AG10803 (cell line): ENCODE data around the gene TBC1D21.
A peak's percentile ranks its signal among the peaks of the same experiment; 100 is the strongest.

Experiments
- DNase-seq: peaks from one replicate; pipeline ENCODE4 v3.0.0; 2010; ENCODE audit warnings: low read depth
- H3K4me3 ChIP-seq: 2 replicates; pipeline ENCODE4 v1.5.1; 2011; ENCODE audit warnings: mild to moderate bottlenecking, low read length, control low read depth
- TF ChIP-seq, protein P1 (sequence below): conservative IDR thresholded peaks from 2 replicates; pipeline ENCODE4 v1.5.1; 2011; ENCODE audit warnings: mild to moderate bottlenecking, low read length, control low read depth, inconsistent platforms

Gene TBC1D21

DNA sequence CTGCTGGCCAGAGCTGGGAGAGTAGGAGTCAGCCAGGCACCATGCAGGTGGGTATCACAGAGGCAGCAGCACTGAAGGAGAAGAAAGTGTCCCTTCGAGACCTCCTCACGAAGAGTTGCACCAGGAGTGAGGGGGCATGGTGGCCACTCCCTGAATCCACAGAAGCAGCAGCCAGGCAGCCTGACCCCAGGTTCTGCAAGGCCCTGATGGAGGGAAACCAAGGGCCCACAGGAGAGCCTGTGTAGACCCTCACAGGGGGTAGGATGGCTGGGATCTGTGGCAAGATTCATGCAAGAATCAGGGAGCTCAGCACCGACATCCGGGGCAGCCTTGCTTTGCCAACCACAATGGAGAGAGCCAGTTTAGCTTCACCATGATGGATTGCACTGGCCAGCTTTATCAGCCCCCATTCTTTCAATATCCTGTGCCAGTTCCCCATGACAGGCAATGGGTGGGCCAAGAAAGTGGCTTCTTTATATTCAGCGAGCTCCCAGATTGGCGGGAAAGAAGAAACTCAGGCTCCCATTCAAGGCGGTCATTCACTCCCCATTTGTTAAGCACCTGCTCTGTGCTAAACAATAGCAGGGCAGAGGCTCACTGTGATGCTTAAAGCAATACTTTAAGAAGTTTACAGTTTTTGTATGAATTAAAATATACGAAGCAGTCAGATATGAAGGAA is 33.5 kb upstream of the TBC1D21 start:
- TF ChIP-seq, protein P1, sequence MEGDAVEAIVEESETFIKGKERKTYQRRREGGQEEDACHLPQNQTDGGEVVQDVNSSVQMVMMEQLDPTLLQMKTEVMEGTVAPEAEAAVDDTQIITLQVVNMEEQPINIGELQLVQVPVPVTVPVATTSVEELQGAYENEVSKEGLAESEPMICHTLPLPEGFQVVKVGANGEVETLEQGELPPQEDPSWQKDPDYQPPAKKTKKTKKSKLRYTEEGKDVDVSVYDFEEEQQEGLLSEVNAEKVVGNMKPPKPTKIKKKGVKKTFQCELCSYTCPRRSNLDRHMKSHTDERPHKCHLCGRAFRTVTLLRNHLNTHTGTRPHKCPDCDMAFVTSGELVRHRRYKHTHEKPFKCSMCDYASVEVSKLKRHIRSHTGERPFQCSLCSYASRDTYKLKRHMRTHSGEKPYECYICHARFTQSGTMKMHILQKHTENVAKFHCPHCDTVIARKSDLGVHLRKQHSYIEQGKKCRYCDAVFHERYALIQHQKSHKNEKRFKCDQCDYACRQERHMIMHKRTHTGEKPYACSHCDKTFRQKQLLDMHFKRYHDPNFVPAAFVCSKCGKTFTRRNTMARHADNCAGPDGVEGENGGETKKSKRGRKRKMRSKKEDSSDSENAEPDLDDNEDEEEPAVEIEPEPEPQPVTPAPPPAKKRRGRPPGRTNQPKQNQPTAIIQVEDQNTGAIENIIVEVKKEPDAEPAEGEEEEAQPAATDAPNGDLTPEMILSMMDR = no peak
- H3K4me3 ChIP-seq = no peak overlapping the region
- DNase-seq = no peak

DNA sequence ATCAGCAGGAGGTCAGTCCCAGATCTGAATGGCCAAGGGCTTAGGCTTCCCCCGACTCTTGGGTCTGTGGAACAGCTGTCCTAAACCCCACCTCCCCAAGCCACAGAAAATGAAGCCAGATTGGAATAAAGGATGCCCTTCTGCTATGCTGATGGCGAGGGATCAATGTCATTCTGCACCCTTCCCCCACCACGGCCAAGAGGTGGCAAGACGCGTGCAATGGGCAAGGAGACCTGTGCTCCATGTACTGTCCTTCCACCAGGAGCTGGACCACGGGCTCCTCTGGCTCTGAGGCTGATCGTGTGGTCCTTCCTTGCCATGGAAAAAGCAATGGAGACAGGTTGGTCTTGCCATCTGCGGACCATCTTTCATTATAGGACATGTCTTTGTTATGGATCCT is 32.6 kb upstream of the TBC1D21 start:
- TF ChIP-seq, protein P1 = no peak
- DNase-seq = no peak
- H3K4me3 ChIP-seq = no peak overlapping the region

DNA sequence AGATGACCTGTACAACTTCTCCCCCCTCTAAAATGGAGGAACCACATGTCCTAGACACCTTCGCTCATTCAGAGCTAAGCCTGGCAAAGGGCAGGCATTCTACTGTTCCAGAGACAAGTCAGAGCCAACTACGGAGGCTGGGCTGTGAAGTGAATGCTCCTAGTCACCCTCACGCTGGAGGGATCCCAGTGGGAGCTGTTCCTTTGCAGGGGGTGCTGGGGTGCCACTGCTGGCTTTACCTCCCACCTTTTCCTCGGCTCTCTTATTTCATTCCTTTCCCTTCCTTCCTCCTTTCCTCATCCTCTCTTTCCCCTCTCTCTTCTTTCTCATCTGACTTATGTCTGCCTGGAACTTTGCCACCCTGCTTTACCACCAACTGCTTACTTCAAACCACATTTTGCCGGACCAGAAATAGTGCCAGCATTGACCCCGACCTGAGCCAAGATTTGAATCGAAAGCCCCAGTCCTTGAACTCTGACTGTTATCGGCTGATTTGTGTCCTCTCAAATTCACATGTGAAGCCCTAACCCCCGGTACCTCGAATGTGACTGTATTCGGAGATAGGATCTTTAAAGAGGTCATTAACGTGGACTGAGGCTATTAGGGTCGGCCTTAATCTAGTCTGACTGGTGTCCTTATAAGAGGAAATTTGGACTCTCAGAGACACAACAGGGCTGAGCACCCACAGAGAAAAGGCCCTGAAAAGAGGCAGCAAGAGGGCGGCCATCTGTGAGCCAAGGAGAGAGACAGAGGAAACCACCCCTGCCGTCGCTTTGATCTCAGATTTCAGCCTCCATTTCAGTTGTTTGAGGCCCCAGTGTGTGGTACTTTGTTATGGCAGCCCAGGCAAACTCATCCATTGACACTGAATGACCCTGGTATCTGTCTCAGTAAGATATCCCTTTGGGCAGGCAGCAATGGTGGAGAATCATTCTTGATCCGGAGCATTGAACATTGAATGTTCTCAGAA is 31.3 kb upstream of the TBC1D21 start:
- TF ChIP-seq, protein P1 = no peak
- DNase-seq = no peak
- no peak overlapping the region for H3K4me3 ChIP-seq

DNA sequence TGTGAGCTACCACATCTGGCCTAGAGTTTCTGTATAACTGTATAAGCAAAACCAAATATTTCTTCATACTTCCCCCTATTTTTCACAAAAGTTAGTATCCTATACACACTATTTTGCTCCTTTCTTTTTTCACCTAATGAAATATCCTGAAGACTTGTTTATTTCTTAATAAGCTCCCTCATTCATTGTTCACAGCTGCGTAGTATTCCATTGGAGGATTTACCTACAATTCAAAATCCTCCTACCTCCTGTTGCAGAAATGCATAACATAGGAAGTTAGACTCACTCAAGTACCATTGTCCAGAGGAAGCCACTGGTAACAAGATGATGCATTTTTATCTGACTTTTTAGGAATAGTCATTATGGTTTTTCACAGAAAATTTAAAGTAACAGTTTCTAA is 29.6 kb upstream of the TBC1D21 start:
- DNase-seq = no peak
- TF ChIP-seq, protein P1 = no peak
- H3K4me3 ChIP-seq = no peak overlapping the region

DNA sequence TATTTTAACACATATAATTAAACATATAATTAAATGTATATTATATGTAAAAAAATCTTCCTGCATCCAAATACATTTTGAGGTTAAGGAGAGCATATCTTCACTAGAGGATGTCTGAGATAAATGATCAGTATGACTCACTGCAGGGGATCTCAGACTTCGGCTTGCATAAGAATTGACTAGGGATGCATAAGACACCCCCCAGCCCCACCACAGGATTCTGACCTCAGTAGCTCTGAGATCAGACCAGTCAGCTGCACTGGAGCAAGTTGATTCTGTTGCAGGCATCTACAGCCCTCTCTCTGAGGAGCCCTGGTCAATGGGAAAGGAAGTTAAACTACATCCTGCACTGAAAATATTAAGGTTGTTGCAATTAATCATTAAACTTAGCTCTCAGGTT is 29.0 kb upstream of the TBC1D21 start:
- DNase-seq = peak; percentile 15
- no peak overlapping the region for H3K4me3 ChIP-seq
- TF ChIP-seq, protein P1 = no peak

DNA sequence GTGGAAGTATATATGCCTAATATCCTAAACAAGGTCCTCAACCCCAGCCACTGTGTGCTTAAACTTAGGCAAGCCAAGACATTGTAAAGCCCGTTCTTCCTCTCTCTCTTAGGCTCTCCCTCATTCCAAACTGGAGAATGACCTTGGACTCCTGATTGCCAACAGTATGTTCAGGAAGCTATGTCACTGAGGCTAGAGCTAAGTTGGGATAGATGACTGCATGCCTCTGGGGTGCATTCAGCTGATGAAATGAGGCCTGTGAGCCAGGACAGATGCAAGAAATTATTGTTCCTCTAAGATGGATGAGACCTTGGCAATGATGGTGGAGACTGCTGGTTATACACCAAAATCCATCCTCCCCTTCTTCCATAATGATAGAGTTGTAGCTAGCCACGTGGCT is 27.9 kb upstream of the TBC1D21 start:
- no peak overlapping the region for H3K4me3 ChIP-seq
- TF ChIP-seq, protein P1 = no peak
- no peak for DNase-seq

DNA sequence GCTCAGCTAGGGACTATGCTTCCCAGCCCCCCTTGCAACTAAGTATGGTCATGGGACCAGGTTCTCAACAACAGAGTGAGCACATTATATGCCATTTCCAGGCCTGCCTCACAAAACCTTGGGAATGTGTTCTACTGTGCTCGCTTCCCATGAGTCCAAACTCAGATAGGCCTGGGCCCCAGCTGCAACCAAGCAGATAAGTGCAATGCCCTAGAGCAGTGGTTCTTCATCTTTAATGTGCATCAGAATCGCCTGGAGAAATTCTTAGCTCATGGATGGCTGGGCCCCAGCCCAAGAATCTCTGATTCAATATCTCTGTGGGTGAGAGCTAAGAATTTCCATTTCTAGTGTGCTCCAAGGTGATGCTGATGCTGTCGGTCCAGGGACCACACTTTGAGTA is 27.5 kb upstream of the TBC1D21 start:
- DNase-seq = no peak
- TF ChIP-seq, protein P1 = no peak
- H3K4me3 ChIP-seq = no peak overlapping the region
